ENCODE measurements around the gene EXOC3.
"Not testable (repeated sequence)": the region's sequence is repeated elsewhere in the genome, so short reads cannot be mapped to it uniquely, and the experiment has no call there.

EXOC3 gene

GRCh38 chr5:485946-486491 lies 43.0 kb downstream of the EXOC3 start:
- no peak for TF ChIP-seq CTCF (IDR thresholded peaks at IDR 0.05; ENCODE audit: insufficient read depth, missing control alignments)
- DNase-seq (ENCODE audit: insufficient read length, low spot score) (no peak), FAIRE-seq (no peak)

GRCh38 chr5:486597-486996 lies 43.6 kb downstream of the EXOC3 start:
- not testable (repeated sequence) for DNase-seq (ENCODE audit: insufficient read length, low spot score); FAIRE-seq

DNA sequence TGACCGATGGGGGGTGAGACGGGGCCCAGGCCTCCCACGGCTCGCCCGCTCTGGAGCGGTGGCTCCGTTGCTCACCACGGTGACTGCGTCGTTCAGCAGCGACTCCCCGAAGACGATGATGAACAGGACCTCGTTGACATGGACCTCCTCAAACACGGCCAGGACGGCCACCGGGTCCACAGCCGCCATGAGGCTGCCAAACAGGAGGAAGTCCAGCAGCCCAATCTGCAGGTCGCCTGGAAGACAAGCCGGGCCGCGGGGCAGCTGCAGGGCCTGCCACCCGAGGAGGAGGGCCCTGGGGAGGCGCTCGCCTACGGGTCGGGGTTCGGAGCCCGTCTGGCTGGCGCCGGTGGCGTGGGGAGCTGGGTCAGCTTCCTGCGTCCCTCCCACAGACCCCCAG lies 45.3 kb downstream of the EXOC3 start:
- FAIRE-seq = no peak
- no peak for DNase-seq (ENCODE audit: insufficient read length, low spot score)
- TF ChIP-seq CTCF (IDR thresholded peaks at IDR 0.05; ENCODE audit: insufficient read depth, missing control alignments) = no peak

DNA sequence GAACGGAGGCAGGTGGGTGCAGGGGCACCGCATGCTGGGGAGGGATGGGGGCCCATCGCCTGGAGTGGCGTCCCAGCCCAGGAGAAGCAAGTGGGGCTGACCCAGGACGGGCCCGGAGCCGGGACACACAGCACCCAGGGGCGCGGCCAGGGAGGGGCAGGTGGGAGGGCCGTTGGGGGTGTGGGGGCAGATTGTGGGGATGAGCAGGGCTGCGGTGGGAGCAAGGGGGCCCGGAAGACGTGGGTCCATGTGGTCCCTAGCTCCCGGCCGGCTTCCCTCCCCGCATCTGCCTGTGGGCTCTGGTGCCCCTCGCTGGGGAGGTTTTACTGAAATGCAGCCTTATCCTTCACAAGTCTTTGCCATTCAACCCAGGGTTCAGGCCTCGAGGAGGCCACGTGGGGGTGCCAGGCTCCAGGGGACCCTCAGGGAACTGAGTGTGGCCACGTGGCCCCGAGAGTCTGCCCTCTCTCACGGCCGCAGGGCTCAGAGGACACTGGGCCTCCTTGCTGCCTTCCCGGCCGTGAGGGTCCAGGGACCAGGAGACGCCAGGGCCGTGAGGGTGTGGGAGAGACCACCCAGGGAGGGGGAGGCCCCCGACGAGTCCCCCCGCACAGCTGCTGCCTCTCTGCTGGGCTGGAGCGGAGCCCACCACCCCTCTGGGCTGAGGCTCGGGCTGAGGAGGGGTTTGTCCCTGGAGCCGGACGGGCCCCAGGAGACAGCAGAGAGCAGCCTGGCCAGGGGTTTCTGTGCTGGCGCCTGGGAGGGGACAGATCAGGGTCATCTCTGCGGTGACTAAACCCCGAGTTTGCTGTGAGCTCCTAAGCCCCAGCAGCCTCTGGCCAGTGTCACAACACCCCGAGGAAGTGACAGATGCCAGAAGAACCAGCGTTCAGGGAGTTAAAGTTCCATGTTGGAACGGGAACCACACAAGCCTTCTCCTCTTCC lies 46.0 kb downstream of the EXOC3 start:
- DNase-seq (ENCODE audit: insufficient read length, low spot score) = no peak
- FAIRE-seq = no peak

DNA sequence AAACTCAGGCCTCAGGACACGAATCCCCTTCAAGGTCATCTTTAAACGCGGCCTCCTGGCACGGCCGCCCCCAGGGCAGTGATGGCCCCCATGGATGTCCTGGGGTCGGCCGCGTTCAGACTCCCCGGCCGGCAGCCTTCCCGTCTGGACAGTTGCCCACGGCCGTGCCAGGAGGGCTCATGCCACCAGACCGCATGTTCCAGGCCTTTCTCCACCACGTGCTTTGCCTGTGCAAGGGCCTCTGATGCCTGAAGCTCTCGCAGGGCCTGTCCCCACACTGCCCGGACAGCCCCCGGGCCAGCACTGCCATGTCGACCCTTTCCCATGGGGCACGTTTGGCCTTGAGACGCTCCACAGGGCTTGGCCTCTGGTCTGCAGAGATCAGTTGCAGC lies 46.7 kb downstream of the EXOC3 start:
- FAIRE-seq = no peak
- no peak for DNase-seq (ENCODE audit: insufficient read length, low spot score)
- TF ChIP-seq CTCF (IDR thresholded peaks at IDR 0.05; ENCODE audit: insufficient read depth, missing control alignments) = no peak

More for the DNA sequence above, 46.0 kb downstream of the EXOC3 start:
- no peak for TF ChIP-seq CTCF (IDR thresholded peaks at IDR 0.05; ENCODE audit: insufficient read depth, missing control alignments)

DNA sequence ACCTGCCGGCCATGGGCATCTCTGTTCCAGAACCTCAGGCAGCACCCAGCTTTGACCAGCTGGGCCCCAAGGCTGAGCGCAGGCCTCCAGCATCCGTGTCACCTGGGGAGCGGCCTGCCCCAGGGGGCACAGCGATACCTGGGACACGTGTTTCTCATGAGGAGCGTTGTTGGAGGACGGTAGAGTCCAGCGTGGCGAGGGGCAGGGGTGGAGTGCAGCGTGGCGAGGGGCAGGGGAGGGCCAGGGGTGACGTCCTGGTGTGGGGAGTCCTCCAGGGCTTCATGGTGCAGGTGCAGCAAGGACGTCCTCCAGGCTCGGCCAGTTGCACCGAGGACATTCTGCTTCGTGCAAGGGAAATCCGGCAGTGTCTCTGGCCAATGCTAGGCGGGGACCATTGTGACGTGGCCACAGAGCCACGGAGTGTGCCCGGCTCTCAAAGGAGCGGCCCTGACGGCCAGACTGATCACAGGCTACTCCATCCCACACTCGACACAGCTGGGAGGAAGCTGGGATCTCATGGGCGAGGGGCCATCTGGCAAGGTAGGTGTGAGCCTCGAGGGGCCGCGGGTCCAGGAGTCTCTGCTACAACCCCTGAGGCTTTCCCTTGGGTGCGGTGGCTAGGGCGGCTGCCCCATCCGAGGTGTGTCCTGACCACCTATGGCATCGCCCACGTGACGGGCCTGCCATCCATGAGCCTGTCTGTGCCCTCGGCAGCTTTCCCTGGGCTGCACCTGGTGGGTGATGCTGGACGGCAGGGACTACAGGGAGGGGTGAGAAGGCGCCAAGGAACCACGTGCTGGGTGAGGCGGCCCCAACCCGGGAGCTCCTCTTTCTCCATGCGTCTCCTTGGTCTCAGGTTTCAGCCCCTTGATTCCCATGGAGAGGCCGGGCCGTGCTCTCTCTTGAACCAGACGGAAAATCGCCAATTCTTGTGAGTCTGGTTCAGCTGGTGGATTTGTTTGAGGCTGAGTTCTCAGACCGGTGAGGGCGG lies 47.4 kb downstream of the EXOC3 start:
- FAIRE-seq (no peak), DNase-seq (ENCODE audit: insufficient read length, low spot score) (no peak)
- no peak for TF ChIP-seq CTCF (IDR thresholded peaks at IDR 0.05; ENCODE audit: insufficient read depth, missing control alignments)
